NK-92 treated with Interleukin-12 subunit alpha and Interleukin-12 subunit beta, amount 100 ng/mL, for 24 hours (cell line): ENCODE results near the gene SLAMF6.
A peak's percentile ranks its signal among the peaks of the same experiment; 100 is the strongest.
"Not testable (repeated sequence)": the region's sequence is repeated elsewhere in the genome, so short reads cannot be mapped to it uniquely, and the experiment has no call there.

Source experiments
- DNase-seq: peaks from one replicate; lab custom pipeline; 2025; lab: John Stamatoyannopoulos, UW

SLAMF6 gene

GRCh38 chr1:160522622-160523345 lies at the start of gene SLAMF6:
Gene SLAMF6, minus strand, starts transcription at chr1:160523255. Its CDS starts 63 bp downstream, at chr1:160523192.
- no peak for DNase-seq

- no peak for DNase-seq
Observed at GRCh38 chr1:160570840-160571239, 47.8 kb upstream of the SLAMF6 start.

DNA sequence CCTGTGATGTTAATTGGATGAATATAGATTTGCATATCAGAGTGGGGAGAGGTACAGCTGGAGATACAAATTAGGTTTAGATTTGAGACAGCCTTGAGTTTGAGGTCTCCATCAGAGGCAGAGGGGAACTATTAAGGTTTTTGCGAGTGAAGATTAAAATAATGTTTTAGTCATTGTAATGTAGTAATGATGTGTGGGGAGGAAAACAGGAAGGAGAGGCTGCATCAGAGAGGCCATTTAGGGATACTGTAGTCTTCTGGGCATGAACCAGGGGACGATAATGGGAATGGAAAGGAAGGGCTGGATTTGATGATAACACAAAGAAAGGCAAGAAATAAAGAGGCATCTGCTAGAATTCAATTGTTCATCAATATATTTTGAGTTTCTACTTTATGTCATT lies 46.8 kb upstream of the SLAMF6 start:
- no peak for DNase-seq

- DNase-seq: peak; percentile 33
Observed at GRCh38 chr1:160567858-160568682, 45.0 kb upstream of the SLAMF6 start.

DNA sequence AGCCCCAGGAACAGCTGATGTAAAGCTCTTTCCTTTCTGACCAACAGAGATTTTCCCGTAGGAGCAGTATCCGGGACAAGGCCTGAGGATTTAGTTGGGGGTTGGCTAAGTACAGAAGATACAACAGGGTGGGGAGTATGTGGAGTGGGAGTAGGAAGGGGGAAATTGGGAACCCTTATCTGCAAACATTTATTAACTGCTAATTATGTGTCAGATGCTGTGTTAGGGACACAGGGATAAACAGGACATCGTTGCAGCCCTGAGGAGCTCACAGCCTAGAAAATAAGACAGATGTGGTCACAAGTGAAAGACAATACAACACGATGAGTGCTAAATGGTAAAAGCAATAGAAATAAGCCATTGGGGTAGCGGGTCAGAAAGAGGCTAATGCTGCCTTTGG lies 44.3 kb upstream of the SLAMF6 start:
- DNase-seq: no peak

GRCh38 chr1:160565564-160565963 lies 42.5 kb upstream of the SLAMF6 start:
- no peak for DNase-seq

DNA sequence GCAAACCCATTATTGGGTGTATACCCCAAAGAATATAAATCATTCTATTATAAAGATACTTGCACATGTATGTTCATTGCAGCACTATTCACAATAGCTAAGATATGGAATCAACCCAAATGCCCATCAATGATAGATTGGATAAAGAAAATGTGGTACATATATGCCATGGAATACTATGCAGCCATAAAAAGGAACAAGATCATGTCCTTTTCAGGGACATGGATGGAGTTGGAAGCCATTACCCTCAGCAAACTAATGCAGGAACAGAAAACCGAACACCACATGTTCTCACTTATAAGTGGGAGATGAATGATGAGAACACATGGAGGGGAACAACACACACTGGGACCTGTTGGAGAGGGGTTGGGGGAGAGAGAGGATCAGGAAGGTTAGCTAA lies 40.2 kb upstream of the SLAMF6 start:
- DNase-seq: not testable (repeated sequence)

GRCh38 chr1:160562745-160563144 lies 39.7 kb upstream of the SLAMF6 start:
- DNase-seq: not testable (repeated sequence)

- no peak for DNase-seq
Observed at GRCh38 chr1:160560806-160561205, 37.8 kb upstream of the SLAMF6 start.

- DNase-seq: no peak
Observed at GRCh38 chr1:160560045-160560705, 37.1 kb upstream of the SLAMF6 start.

GRCh38 chr1:160559437-160559836 lies 36.4 kb upstream of the SLAMF6 start:
- not testable (repeated sequence) for DNase-seq

DNA sequence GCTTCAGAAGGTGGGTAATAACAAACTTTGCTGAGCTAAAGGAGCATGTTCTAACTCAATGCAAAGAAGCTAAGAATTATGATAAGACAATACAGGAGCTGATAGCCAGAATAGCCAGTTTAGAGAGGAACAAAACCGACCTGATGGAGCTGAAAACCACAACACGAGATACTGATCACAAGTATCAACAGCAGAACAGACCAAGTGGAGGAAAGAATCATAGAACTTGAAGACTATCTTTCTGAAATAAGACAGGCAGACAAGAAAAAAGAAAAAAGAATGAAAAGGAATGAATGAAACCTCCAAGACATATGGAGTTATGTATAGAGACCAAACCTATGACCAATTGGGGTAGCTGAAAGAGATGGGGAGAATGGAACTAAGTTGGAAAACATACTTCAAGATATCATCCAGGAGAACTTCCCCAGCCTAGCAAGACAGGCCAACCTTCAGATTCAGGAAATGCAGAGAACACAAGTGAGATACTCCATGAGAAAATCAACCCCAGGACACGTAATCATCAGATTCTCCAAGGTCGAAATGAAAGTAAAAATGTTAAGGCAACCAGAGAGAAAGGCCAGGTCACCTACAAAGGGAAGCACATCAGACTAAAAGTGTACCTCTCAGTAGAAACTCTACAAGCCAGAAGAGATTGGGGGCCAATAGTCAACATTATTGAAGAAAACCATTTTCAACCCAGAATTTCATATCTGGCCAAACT lies 35.8 kb upstream of the SLAMF6 start:
- DNase-seq: no peak

GRCh38 chr1:160553778-160554177 lies 30.7 kb upstream of the SLAMF6 start:
- DNase-seq: no peak

DNA sequence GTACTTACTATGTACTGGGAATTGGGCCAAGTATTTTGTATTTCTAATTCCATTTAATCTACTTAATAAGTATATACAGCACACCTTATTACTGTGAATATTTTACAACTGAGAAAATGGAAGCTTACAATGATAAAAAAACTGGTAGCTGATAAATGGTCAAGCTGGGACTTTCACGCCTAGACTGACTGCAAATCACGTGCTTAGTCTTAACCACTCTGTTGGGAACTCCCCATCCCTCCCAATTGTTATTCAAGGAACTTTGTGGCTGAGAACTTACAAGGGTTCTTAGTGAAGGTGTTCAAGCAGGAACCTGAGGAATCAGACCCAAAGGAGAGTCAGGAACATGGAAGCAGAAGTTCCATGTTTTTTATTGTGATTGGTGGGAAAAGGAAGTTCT lies 29.4 kb upstream of the SLAMF6 start:
- DNase-seq: no peak

DNA sequence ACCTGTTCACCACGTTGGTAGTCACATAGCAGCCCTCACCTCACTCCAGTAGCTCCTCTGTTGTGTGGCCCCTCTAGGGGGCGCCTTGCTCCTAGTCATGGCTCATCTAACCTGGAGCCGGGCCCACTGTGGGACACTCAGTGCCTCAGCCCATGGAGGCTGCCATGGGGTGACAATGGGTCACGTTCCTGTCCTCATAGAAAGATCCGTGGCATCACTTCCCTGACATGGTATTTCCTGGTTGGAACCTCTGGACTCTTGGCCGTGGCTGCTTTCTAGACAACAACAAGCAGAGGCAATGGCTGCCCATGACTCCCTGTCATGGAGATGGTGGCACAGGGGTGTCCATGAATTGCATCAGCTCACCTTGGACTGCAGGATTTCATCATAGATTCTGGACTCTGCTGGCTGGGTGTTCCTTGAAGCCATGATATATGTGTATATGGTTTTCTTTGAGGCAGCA lies 27.5 kb upstream of the SLAMF6 start:
- no peak for DNase-seq

DNA sequence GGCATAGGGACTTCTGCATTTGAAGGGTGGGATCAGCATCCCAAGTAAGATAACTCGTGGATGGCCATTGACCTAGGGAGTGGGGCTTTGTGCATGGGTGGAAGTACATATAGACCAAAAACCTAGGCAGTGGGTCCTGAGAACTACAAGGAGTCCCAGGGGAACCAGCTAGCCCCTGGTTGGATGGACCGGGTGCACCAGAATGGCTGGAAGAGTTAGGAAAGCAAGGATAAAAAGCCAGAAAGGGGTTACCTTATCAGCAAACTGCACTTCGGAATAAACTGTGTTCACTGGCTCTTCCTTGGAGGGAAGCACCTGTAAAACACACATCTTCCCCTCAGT lies 26.6 kb upstream of the SLAMF6 start:
- DNase-seq: no peak

- no peak for DNase-seq
Observed at GRCh38 chr1:160548960-160549664, 26.1 kb upstream of the SLAMF6 start.

- DNase-seq: no peak
Observed at GRCh38 chr1:160548183-160548582, 25.1 kb upstream of the SLAMF6 start.

- DNase-seq: no peak
Observed at GRCh38 chr1:160547422-160547821, 24.4 kb upstream of the SLAMF6 start.

DNA sequence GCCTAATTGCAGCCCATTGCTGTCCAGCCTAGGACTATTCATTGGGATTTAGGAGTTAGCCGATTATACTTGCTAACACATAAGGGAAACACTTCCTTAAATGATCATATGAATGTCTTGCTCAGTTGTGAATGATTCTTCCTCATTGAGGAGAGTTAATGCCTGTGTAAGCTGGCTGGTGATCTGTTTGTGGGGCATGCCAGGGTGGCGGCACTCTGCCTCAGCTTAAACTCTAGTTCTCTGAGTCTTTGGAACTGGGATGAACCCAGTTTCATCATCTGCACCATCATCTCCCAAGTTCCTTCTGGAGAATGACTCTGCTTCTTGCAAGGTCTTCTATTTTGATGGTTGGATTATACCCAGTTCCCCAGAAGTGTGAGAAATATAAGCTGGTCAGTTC lies 23.9 kb upstream of the SLAMF6 start:
- no peak for DNase-seq

- DNase-seq: no peak
Observed at GRCh38 chr1:160544647-160545046, 21.6 kb upstream of the SLAMF6 start.
